Measurements from ENCODE around the gene COL6A3. TPM values are rescaled to one million over a fixed set of nuclear protein-coding genes. Genes with fewer than 3 reads are reported as not detected.

COL6A3 gene
- polyA plus RNA-seq, 1 of the 3 experiments (the other 2 are of a cell fraction): 18.5 TPM

DNA sequence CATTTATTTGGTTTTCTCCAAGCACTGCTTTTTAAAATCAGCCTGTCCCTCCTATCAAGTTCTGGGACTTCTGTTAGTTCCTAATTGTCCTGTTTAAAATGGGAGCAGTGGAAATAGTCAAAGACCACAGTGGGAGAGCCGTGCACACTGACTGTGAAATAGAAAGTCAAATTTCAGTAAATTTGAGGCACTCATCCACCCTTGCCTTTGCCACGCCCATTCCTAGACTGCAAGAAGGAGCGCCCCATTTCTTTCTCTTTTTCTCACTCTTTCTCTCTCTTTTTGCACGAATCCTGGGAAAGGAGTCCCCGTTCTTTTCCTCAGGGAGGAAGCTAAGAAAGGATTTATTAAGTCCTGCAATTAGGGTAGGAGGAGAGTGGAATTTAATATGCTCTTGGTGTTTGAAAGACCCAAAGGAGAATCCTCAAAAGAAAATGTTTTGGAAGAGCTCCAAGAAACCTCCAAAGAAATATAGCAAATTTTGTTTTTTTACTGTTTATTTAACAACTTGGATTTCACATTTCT, 7.5 kb downstream of the COL6A3 start:
- no peak overlapping the region for H3K9ac ChIP-seq
- H3K36me3 ChIP-seq (replicated peaks in 1 of 2; ENCODE audit: control insufficient read depth in 1 of 2, insufficient read depth in 2 of 2, low read length in 1 of 2): no peaks in the 10 kb centered on the region
- no peaks in the 10 kb centered on the region for H3K9me2 ChIP-seq
- no peaks in the 10 kb centered on the region for H3K9me3 ChIP-seq
- POLR2A ChIA-PET: no interaction called here
- H3F3A ChIP-seq (replicated peaks; ENCODE audit: insufficient read depth): peaks cover 5% of the 10 kb centered on the region
- CTCF ChIA-PET: interaction anchor here (1.1 to 1.9 kb wide), 5 partner anchors 15 to 284 kb away, joined by 3 to 5 read pairs (median 3); no protein-coding TSS in a partner anchor
- no peaks in the 10 kb centered on the region for H3K27me3 ChIP-seq (ENCODE audit: insufficient read depth)
- DNase-seq: no peak
- H2AFZ ChIP-seq (ENCODE audit: low read depth): no peak overlapping the region
- no peaks in the 10 kb centered on the region for H4K20me1 ChIP-seq (ENCODE audit: insufficient read depth)
- peaks cover 7 to 20% of the 10 kb centered on the region in 2 experiments for H3K4me1 ChIP-seq (ENCODE audit: control insufficient read depth in 1 of 2, insufficient read depth in 2 of 2, low read depth in 1 of 2, low read length in 1 of 2)
- no peak overlapping the region for H3K27ac ChIP-seq (ENCODE audit: low read depth in 2 of 2, low read length in 1 of 2)
- H3K4me3 ChIP-seq (ENCODE audit: low read depth in 2 of 2, low read length in 1 of 2): no peak overlapping the region
- TF ChIP-seq RFX5 (IDR thresholded peaks at IDR 0.05; ENCODE audit: low read length) (no peak), EZH2phosphoT487 (IDR thresholded peaks at IDR 0.05; ENCODE audit: borderline replicate concordance, low read depth) (no peak), TCF12 (IDR thresholded peaks at IDR 0.05) (no peak), FOXJ3 (CRISPR knock-in tag; IDR thresholded peaks at IDR 0.05) (no peak), ELF1 (IDR thresholded peaks at IDR 0.05) (no peak)
- peaks cover 40% of the 10 kb centered on the region for H3K79me2 ChIP-seq (ENCODE audit: insufficient read depth)
- H3K4me2 ChIP-seq: no peak overlapping the region
- 93% methylated on average over 5 of the region's 5 CpGs for WGBS (ENCODE audit: low lambda C conversion rate)

DNA sequence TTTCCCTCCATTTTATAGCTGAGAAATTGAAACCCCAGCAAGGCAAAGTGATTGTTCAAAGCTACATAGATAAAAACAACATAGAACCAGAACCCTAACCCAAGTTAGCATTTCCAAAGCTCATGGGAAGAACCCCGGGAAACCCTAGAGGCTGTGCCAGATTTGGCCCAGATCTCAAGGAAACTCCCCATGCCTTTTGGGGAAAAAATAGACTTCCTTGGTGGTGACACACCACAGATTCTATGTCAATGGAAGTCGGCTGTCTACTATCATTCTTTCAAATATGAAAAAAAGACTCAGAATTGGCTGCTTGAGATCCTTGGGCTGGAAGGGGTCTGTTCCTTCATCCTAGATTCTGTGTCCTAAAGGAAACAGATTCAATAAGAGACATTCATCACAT, 8.4 kb downstream of the COL6A3 start:
- Histone ChIP-seq H3K27ac (ENCODE audit: low read depth in 2 of 2, low read length in 1 of 2) (peak overlapping the region in 1 of 2 experiments; percentile 58; a peak in 2 of 4 replicates), H4K20me1 (ENCODE audit: insufficient read depth) (no peaks in the 10 kb centered on the region)

More for the DNA sequence above, 8.4 kb downstream of the COL6A3 start:
- Histone ChIP-seq H3K4me3 (ENCODE audit: low read depth in 2 of 2, low read length in 1 of 2) (no peak overlapping the region; a peak in 1 of 4 replicates), H3K79me2 (ENCODE audit: insufficient read depth) (peaks cover 33% of the 10 kb centered on the region), H3K27me3 (ENCODE audit: insufficient read depth) (no peaks in the 10 kb centered on the region), H3K9me2 (no peaks in the 10 kb centered on the region), H3K4me1 (ENCODE audit: control insufficient read depth in 1 of 2, insufficient read depth in 2 of 2, low read depth in 1 of 2, low read length in 1 of 2) (peaks cover 7 to 20% of the 10 kb centered on the region in 2 experiments), H2AFZ (ENCODE audit: low read depth) (no peak overlapping the region), H3F3A (replicated peaks; ENCODE audit: insufficient read depth) (no peaks in the 10 kb centered on the region), H3K9ac (no peak overlapping the region), H3K36me3 (replicated peaks in 1 of 2; ENCODE audit: control insufficient read depth in 1 of 2, insufficient read depth in 2 of 2, low read length in 1 of 2) (no peaks in the 10 kb centered on the region), H3K9me3 (no peaks in the 10 kb centered on the region), H3K4me2 (no peak overlapping the region)
- no peak for DNase-seq
- WGBS (ENCODE audit: low lambda C conversion rate): 72% methylated on average over 2 of the region's 2 CpGs
- no peak for TF ChIP-seq NRF1 (IDR thresholded peaks at IDR 0.05; ENCODE audit: low read depth, low read length)
- no peak for TF ChIP-seq TCF12 (IDR thresholded peaks at IDR 0.05)
- TF ChIP-seq RCOR1 (IDR thresholded peaks at IDR 0.05; ENCODE audit: low read length): no peak
- no peak for TF ChIP-seq NFIC (IDR thresholded peaks at IDR 0.05; ENCODE audit: borderline replicate concordance)
- TF ChIP-seq, protein P1, sequence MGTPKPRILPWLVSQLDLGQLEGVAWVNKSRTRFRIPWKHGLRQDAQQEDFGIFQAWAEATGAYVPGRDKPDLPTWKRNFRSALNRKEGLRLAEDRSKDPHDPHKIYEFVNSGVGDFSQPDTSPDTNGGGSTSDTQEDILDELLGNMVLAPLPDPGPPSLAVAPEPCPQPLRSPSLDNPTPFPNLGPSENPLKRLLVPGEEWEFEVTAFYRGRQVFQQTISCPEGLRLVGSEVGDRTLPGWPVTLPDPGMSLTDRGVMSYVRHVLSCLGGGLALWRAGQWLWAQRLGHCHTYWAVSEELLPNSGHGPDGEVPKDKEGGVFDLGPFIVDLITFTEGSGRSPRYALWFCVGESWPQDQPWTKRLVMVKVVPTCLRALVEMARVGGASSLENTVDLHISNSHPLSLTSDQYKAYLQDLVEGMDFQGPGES (IDR thresholded peaks at IDR 0.05; ENCODE audit: low read depth, low read length): no peak
- TF ChIP-seq MEF2A (IDR thresholded peaks at IDR 0.05; ENCODE audit: borderline replicate concordance, low read depth): no peak
- TF ChIP-seq YY1 (IDR thresholded peaks at IDR 0.05; ENCODE audit: low read depth): no peak
- TF ChIP-seq TEAD4 (IDR thresholded peaks at IDR 0.05; ENCODE audit: borderline replicate concordance, insufficient read depth): no peak
- no peak for TF ChIP-seq FOSL2 (IDR thresholded peaks at IDR 0.05; ENCODE audit: borderline replicate concordance, low read depth)
- ChIA-PET CTCF (interaction anchor here (1.1 to 1.9 kb wide), 5 partner anchors 14 to 252 kb away, joined by 3 to 5 read pairs (median 5); no protein-coding TSS in a partner anchor), POLR2A (no interaction called here)

All from SK-N-SH (cell line).